Keratinocyte (primary cell): Measurements from ENCODE around the gene BCAS3. TPM values are rescaled to one million over a fixed set of nuclear protein-coding genes. Genes with fewer than 3 reads are reported as not detected.

Experiments used
- DNase-seq: peaks from one replicate; pipeline ENCODE4 v3.0.0-alpha.2; 2011; ENCODE audit warnings: low read depth, missing footprints, low spot score
- FAIRE-seq: peaks from 2 replicates; lab custom pipeline; 2011; peaks lifted over from hg19 to GRCh38; lab: Jason Lieb, UNC
- H2AFZ ChIP-seq: 2 replicates; pipeline ENCODE4 v1.6.0; 2012; ENCODE audit warnings: low read length, control low read depth, inconsistent platforms; ENCODE audit not compliant: control insufficient read depth
- H3K27ac ChIP-seq: 2 replicates; pipeline ENCODE4 v1.5.1; 2011; ENCODE audit warnings: low read length; ENCODE audit not compliant: control insufficient read depth, insufficient read depth
- H3K27me3 ChIP-seq: 3 replicates; pipeline ENCODE4 v1.6.0; 2011; ENCODE audit warnings: low read length; ENCODE audit not compliant: control insufficient read depth, insufficient read depth; ENCODE audit errors: extremely low read depth
- H3K36me3 ChIP-seq, 2 experiments: 2 replicates in 1 of 2; 3 replicates in 1 of 2; pipeline ENCODE4 v1.5.1; 2011; ENCODE audit warnings: low read length in 2 of 2, mild to moderate bottlenecking in 1 of 2; ENCODE audit not compliant: control insufficient read depth in 2 of 2, insufficient read depth in 2 of 2; ENCODE audit errors: extremely low read depth in 1 of 2
- H3K4me1 ChIP-seq: 3 replicates; pipeline ENCODE4 v1.5.1; 2011; ENCODE audit warnings: low read length; ENCODE audit not compliant: control insufficient read depth, insufficient read depth; ENCODE audit errors: extremely low read depth
- H3K4me2 ChIP-seq: 3 replicates; pipeline ENCODE4 v1.6.0; 2011; ENCODE audit warnings: low read depth, low read length; ENCODE audit not compliant: control insufficient read depth, insufficient read depth; ENCODE audit errors: extremely low read depth
- H3K4me3 ChIP-seq, 3 experiments: fragments of 200-600 bp in 1 of 3; sonication (generic) in 1 of 3; 2 replicates in 2 of 3; 3 replicates in 1 of 3; pipeline ENCODE4 v1.5.1; 2011 to 2016; ENCODE audit warnings: low read length in 3 of 3, mild to moderate bottlenecking in 3 of 3, control low read depth in 2 of 3, inconsistent platforms in 1 of 3, low read depth in 1 of 3, mixed read lengths in 1 of 3, mixed run types in 1 of 3, moderate library complexity in 1 of 3; ENCODE audit not compliant: control insufficient read depth in 2 of 3, insufficient read depth in 2 of 3; ENCODE audit errors: extremely low read depth in 1 of 3
- H3K79me2 ChIP-seq: 2 replicates; pipeline ENCODE4 v1.6.0; 2012; ENCODE audit warnings: low read length; ENCODE audit not compliant: control insufficient read depth, insufficient read depth
- H3K9ac ChIP-seq: 3 replicates; pipeline ENCODE4 v1.6.0; 2011; ENCODE audit warnings: low read length; ENCODE audit not compliant: control insufficient read depth, insufficient read depth; ENCODE audit errors: extremely low read depth
- H3K9me1 ChIP-seq: 3 replicates; pipeline ENCODE4 v1.6.0; 2011; ENCODE audit warnings: low read length; ENCODE audit not compliant: control insufficient read depth, insufficient read depth; ENCODE audit errors: extremely low read depth
- H3K9me3 ChIP-seq: 2 replicates; pipeline ENCODE4 v1.5.1; 2012; ENCODE audit warnings: low read depth, low read length; ENCODE audit not compliant: control insufficient read depth
- H4K20me1 ChIP-seq: 3 replicates; pipeline ENCODE4 v1.6.0; 2011; ENCODE audit warnings: low read length; ENCODE audit not compliant: control insufficient read depth, insufficient read depth; ENCODE audit errors: extremely low read depth
- CTCF ChIP-seq, 3 experiments: IDR thresholded peaks in 1 of 3; conservative IDR thresholded peaks in 1 of 3; optimal IDR thresholded peaks in 1 of 3; 2 replicates in 2 of 3; 3 replicates in 1 of 3; pipeline versions ENCODE3 to v1.5.1; 2011; ENCODE audit warnings: low read length in 3 of 3, mild to moderate bottlenecking in 3 of 3, moderate library complexity in 2 of 3, control low read depth in 1 of 3, inconsistent platforms in 1 of 3; ENCODE audit not compliant: insufficient read depth in 2 of 3; ENCODE audit errors: extremely low read depth in 1 of 3
- EZH2 ChIP-seq: IDR thresholded peaks from one replicate; pipeline ENCODE4 v1.6.1; 2012; ENCODE audit warnings: inconsistent platforms, mild to moderate bottlenecking, low read length, moderate library complexity
- dilution Hi-C: fragments of 300-500 bp; cut with MboI; formaldehyde crosslinking; loops from one replicate; pipeline ENCODE4 v1.7.0; 2020; ENCODE audit warnings: low sequenced_read_pairs; ENCODE audit not compliant: extremely low pct_ligation_motif_present
- polyA plus RNA-seq, 5 experiments: library from polyadenylated mRNA; depleted of rRNA in 3 of 5; stranded (reverse) in 3 of 5; stranded (forward) in 1 of 5; unstranded in 1 of 5; fragments of >200 nt; gene quantifications; 1 replicate in 1 of 5; 2 replicates in 3 of 5; 3 replicates in 1 of 5; pipeline versions ENCODE4 v1.2.1 to v1.2.3, GENCODE V29; 2011 to 2012; ENCODE audit warnings: missing spikeins in 2 of 5, low read depth in 1 of 5, low replicate concordance in 1 of 5

Gene BCAS3
- polyA plus RNA-seq, 1 donor (not counting 4 experiments of a cell fraction or from before 2014, with no cell fraction given): 11.8 TPM

GRCh38 chr17:60645918-60646523, 31.6 kb upstream of the BCAS3 start:
- H3K79me2 ChIP-seq: peaks cover 2% of the 10 kb centered on the region
- no peak for DNase-seq

GRCh38 chr17:60646701-60647100, 30.9 kb upstream of the BCAS3 start:
- Histone ChIP-seq H3K9me1 (no peaks in the 10 kb centered on the region), H3K9ac (no peak overlapping the region), H3K27me3 (no peaks in the 10 kb centered on the region), H3K4me1 (no peaks in the 10 kb centered on the region), H2AFZ (no peak overlapping the region), H3K27ac (no peak overlapping the region), H3K36me3 (no peaks in the 10 kb centered on the region), H3K79me2 (peaks cover 2% of the 10 kb centered on the region), H3K9me3 (no peaks in the 10 kb centered on the region), H4K20me1 (no peaks in the 10 kb centered on the region), H3K4me3 (no peak overlapping the region), H3K4me2 (no peak overlapping the region)
- TF ChIP-seq EZH2 (no peak), CTCF (optimal IDR thresholded peaks at IDR 0.05 in 1 of 3, IDR thresholded peaks at IDR 0.05 in 1 of 3, conservative IDR thresholded peaks at IDR 0.05 in 1 of 3; ENCODE audit: extremely low read depth in 1 of 3, insufficient read depth in 2 of 3, low read length in 3 of 3) (no peak)
- no peak for DNase-seq
- dilution Hi-C loops: no loop called here
- FAIRE-seq: no peak

More at GRCh38 chr17:60645918-60646523, 31.6 kb upstream of the BCAS3 start:
- Histone ChIP-seq H3K36me3 (no peaks in the 10 kb centered on the region), H2AFZ (no peak overlapping the region), H3K9me3 (no peaks in the 10 kb centered on the region), H3K27me3 (no peaks in the 10 kb centered on the region), H3K4me3 (no peak overlapping the region), H3K9ac (no peak overlapping the region), H3K27ac (no peak overlapping the region), H3K4me1 (no peaks in the 10 kb centered on the region), H3K4me2 (no peak overlapping the region), H3K9me1 (no peaks in the 10 kb centered on the region), H4K20me1 (no peaks in the 10 kb centered on the region)
- FAIRE-seq: no peak
- no peak for TF ChIP-seq CTCF (optimal IDR thresholded peaks at IDR 0.05 in 1 of 3, IDR thresholded peaks at IDR 0.05 in 1 of 3, conservative IDR thresholded peaks at IDR 0.05 in 1 of 3; ENCODE audit: extremely low read depth in 1 of 3, insufficient read depth in 2 of 3, low read length in 3 of 3)
- TF ChIP-seq EZH2: no peak
- dilution Hi-C loops: no loop called here
